ENCODE data around the gene TMPRSS11E. TPM values are rescaled to one million over a fixed set of nuclear protein-coding genes. Genes with fewer than 3 reads are reported as not detected.

Gene TMPRSS11E
- total and polyA plus RNA-seq, 11 donors, result not detected

DNA sequence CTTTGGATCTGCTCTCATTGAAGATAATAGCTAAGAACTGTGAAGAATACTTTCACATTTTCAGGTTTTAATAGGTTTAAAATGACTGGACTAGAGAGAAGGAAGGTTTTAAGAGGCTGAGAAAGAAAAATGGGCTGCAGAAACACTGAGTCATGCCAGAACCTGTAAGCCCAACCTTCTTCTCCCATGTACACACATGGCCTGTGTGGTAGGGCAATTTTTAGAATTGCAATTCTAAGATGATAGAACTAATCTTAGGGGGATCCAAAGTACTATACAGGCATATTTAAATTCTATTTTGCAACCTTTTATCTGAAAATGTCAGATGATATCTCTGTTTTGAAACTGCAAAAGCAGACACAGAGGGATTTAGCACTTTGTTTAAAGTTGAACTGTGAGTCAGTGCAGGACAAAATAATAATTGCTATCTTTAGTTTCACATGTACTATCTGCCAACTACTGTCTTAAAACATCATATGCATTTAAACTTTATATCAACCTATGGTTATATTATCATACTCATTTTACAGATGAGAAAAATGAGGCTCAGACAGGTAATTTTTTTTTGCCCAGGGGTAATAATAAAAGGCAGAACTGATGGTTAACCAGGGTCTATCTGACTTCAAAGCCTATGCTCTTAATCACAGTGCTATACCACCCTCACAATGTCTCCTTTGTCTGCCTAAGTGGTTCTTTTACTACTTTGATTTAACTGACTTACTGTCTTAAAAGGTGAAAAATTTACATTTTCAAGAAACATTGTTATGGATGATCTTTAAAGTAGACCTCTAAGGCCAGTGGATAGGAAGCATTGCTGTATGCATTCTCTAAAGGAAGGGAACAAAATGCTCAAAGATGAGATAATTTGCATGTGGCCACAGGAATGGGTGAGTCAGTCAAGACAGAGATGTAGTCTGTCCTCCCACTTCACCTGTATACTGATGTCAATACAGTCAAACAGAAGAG lies 4.3 kb downstream of the TMPRSS11E start:
- H3K9me3 ChIP-seq, result no peaks in the 10 kb centered on the region
- no peak for ATAC-seq
- no peak overlapping the region for H3K4me3 ChIP-seq
- no peaks in the 10 kb centered on the region for H3K36me3 ChIP-seq
- no peak for DNase-seq
- intact Hi-C loops (cut with DNase I), result no loop called here
- no peak overlapping the region for H3K27ac ChIP-seq
- H3K4me1 ChIP-seq, result no peaks in the 10 kb centered on the region
- TF ChIP-seq, protein P1, sequence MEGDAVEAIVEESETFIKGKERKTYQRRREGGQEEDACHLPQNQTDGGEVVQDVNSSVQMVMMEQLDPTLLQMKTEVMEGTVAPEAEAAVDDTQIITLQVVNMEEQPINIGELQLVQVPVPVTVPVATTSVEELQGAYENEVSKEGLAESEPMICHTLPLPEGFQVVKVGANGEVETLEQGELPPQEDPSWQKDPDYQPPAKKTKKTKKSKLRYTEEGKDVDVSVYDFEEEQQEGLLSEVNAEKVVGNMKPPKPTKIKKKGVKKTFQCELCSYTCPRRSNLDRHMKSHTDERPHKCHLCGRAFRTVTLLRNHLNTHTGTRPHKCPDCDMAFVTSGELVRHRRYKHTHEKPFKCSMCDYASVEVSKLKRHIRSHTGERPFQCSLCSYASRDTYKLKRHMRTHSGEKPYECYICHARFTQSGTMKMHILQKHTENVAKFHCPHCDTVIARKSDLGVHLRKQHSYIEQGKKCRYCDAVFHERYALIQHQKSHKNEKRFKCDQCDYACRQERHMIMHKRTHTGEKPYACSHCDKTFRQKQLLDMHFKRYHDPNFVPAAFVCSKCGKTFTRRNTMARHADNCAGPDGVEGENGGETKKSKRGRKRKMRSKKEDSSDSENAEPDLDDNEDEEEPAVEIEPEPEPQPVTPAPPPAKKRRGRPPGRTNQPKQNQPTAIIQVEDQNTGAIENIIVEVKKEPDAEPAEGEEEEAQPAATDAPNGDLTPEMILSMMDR (IDR thresholded peaks at IDR 0.05), result no peak
- no peak for TF ChIP-seq POLR2A (IDR thresholded peaks at IDR 0.05)
- H3K27me3 ChIP-seq, result no peaks in the 10 kb centered on the region

DNA sequence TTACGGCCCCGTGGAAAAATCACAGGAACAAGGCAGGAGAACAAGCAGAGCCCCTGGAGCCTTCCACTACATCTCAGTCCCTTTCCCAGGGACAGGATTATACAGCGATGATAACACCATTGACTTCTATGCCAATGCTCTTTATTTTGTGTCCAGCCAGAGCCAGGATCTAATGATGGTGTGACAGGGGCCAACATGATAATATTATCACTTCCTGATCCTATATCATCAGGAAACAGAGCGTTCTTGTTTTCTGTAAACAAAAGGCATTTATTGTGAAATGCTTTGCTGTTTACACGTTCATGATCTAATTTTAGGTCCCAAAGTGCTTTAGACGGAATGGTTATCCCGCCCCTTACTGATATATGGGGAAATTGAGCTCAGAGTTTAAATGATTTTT lies 12.8 kb downstream of the TMPRSS11E start:
- TF ChIP-seq, protein P1 (IDR thresholded peaks at IDR 0.05), result no peak
- TF ChIP-seq POLR2A (IDR thresholded peaks at IDR 0.05), result no peak
- 42 to 51% (median 47%) methylated on average over 7 of the region's 7 CpGs for WGBS, 4 donors
- H3K4me3 ChIP-seq, result no peak overlapping the region
- H3K27me3 ChIP-seq, result no peaks in the 10 kb centered on the region
- H3K27ac ChIP-seq, result no peak overlapping the region
- no peak for ATAC-seq
- intact Hi-C loops (cut with DNase I), result no loop called here
- DNase-seq, result no peak
- no peaks in the 10 kb centered on the region for H3K9me3 ChIP-seq
- H3K4me1 ChIP-seq, result no peaks in the 10 kb centered on the region
- H3K36me3 ChIP-seq, result no peaks in the 10 kb centered on the region

DNA sequence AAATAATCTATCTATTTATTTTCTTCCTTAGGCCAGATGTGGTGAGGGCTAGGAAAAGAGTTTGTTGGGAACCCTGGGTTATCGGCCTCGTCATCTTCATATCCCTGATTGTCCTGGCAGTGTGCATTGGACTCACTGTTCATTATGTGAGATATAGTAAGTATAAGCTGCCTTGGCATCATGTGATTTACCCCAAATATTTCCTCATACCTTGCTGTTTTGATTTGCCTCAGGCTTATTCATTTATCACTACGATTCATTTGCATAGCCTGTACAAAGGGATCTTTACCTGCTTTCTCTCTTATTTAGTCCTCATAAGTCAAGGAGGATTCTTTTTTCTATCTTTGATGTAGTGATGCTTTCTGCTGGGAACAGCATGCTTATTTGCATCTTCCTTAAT lies 14.5 kb downstream of the TMPRSS11E start:
- no peaks in the 10 kb centered on the region for H3K27me3 ChIP-seq
- H3K27ac ChIP-seq, result no peak overlapping the region
- H3K36me3 ChIP-seq, result no peaks in the 10 kb centered on the region
- DNase-seq, result no peak
- TF ChIP-seq POLR2A (IDR thresholded peaks at IDR 0.05), result no peak
- TF ChIP-seq, protein P1 (IDR thresholded peaks at IDR 0.05), result no peak
- no peaks in the 10 kb centered on the region for H3K9me3 ChIP-seq
- WGBS, 4 donors, result 89 to 97% (median 92%) methylated on average over 3 of the region's 3 CpGs
- H3K4me1 ChIP-seq, result no peaks in the 10 kb centered on the region
- ATAC-seq, result no peak
- intact Hi-C loops (cut with DNase I), result no loop called here
- no peak overlapping the region for H3K4me3 ChIP-seq

DNA sequence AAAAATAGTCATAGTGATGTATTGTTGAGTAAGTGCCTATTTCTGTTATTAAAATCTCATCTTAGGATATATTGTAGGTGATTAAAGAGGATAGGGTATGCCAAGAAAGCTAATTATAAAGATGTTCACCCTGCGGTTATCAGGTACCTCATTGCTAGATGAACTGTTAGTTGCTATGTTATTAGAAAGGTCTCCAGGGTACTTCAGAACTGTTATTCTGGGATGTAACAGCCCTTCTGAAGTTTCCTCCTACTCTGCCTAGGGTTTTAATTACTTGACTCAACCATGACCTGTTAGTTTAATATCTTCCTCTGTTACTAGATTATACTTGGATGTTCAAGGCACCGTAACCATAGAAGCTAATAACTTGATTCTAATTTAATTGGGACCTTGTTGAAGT lies 15.4 kb downstream of the TMPRSS11E start:
- H3K9me3 ChIP-seq, result no peaks in the 10 kb centered on the region
- no peak for ATAC-seq
- no peak overlapping the region for H3K4me3 ChIP-seq
- no peak overlapping the region for H3K27ac ChIP-seq
- no peaks in the 10 kb centered on the region for H3K27me3 ChIP-seq
- TF ChIP-seq POLR2A (IDR thresholded peaks at IDR 0.05), result no peak
- TF ChIP-seq, protein P1 (IDR thresholded peaks at IDR 0.05), result no peak
- no peak for DNase-seq
- H3K36me3 ChIP-seq, result no peaks in the 10 kb centered on the region
- intact Hi-C loops (cut with DNase I), result no loop called here
- WGBS, 4 donors, result 86 to 95% (median 92%) methylated on average over 2 of the region's 2 CpGs
- H3K4me1 ChIP-seq, result no peaks in the 10 kb centered on the region

All from heart left ventricle (tissue), 16 donors.